H1 (cell line): ENCODE data around the gene SRGAP3. TPM values are rescaled to one million over a fixed set of nuclear protein-coding genes. Genes with fewer than 3 reads are reported as not detected.

Experiments used
- CTCF ChIA-PET: fragments of 300-600 bp; sonication (Branson Sonifier 250); formaldehyde crosslinking; loops from one replicate; lab custom pipeline; 2021; ENCODE audit not compliant: partially characterized antibody; lab: Charles Lee
- POLR2A ChIA-PET: fragments of 300-600 bp; sonication (Branson Sonifier 250); formaldehyde crosslinking; loops from one replicate; lab custom pipeline; 2021; ENCODE audit warnings: inconsistent platforms; ENCODE audit not compliant: partially characterized antibody; lab: Charles Lee
- DNase-seq, 2 experiments: peaks; one replicate each; pipeline versions ENCODE4 v3.0.0 to v3.0.0-alpha.2; 2010 to 2022; ENCODE audit warnings: low spot score in 2 of 2, low read depth in 1 of 2, mixed read lengths in 1 of 2
- FAIRE-seq: peaks from 2 replicates; lab custom pipeline; 2011; peaks lifted over from hg19 to GRCh38; lab: Jason Lieb, UNC
- H2AFZ ChIP-seq: 2 replicates; pipeline ENCODE4 v1.8.1; 2012; ENCODE audit warnings: low read length, inconsistent platforms
- H2AK5ac ChIP-seq: 2 replicates; pipeline ENCODE4 v1.6.1; 2013; ENCODE audit warnings: low read depth, low read length
- H2BK120ac ChIP-seq: replicated peaks from 2 replicates; pipeline ENCODE3; 2013; ENCODE audit warnings: low read depth, low read length, inconsistent platforms
- H2BK12ac ChIP-seq: 2 replicates; pipeline ENCODE4 v1.6.1; 2013; ENCODE audit warnings: low read depth, low read length
- H2BK15ac ChIP-seq: 2 replicates; pipeline ENCODE4 v1.6.1; 2013; ENCODE audit warnings: low read length
- H2BK20ac ChIP-seq: 2 replicates; pipeline ENCODE4 v1.6.1; 2013; ENCODE audit warnings: low read length
- H2BK5ac ChIP-seq: 2 replicates; pipeline ENCODE4 v1.6.1; 2013; ENCODE audit warnings: low read depth, low read length
- H3K14ac ChIP-seq: 2 replicates; pipeline ENCODE4 v1.6.1; 2013; ENCODE audit warnings: inconsistent platforms; ENCODE audit not compliant: insufficient read length
- H3K18ac ChIP-seq: 2 replicates; pipeline ENCODE4 v1.6.1; 2013; ENCODE audit warnings: low read length; ENCODE audit errors: extremely low read depth
- H3K23ac ChIP-seq: 2 replicates; pipeline ENCODE4 v1.6.1; 2013; ENCODE audit warnings: inconsistent platforms; ENCODE audit not compliant: insufficient read length
- H3K23me2 ChIP-seq: 2 replicates; pipeline ENCODE4 v1.6.1; 2013; ENCODE audit warnings: low read depth, low read length
- H3K27ac ChIP-seq: 2 replicates; pipeline ENCODE4 v1.6.1; 2011; ENCODE audit warnings: low read depth, low read length, inconsistent platforms
- H3K27me3 ChIP-seq, 4 experiments: replicated peaks in 1 of 4; 1 replicate in 1 of 4; 2 replicates in 3 of 4; pipeline versions ENCODE4 v1.6.1 to v1.8.1; 2011 to 2013; ENCODE audit warnings: low read length in 3 of 4, mild to moderate bottlenecking in 3 of 4, inconsistent platforms in 2 of 4, mixed read lengths in 2 of 4, moderate library complexity in 1 of 4; ENCODE audit not compliant: control insufficient read depth in 3 of 4, insufficient read depth in 3 of 4; ENCODE audit errors: extremely low read depth in 1 of 4
- H3K36me3 ChIP-seq, 4 experiments: 2 replicates each; pipeline versions ENCODE4 v1.6.1 to v1.8.1; 2011 to 2013; ENCODE audit warnings: mild to moderate bottlenecking in 4 of 4, low read length in 3 of 4, moderate library complexity in 2 of 4, control low read depth in 1 of 4, inconsistent platforms in 1 of 4; ENCODE audit not compliant: insufficient read depth in 4 of 4, control insufficient read depth in 2 of 4
- H3K4ac ChIP-seq: replicated peaks from 2 replicates; pipeline ENCODE3; 2013; ENCODE audit warnings: low read length, low read depth, mixed read lengths, inconsistent platforms; ENCODE audit not compliant: insufficient read length
- H3K4me1 ChIP-seq, 4 experiments: replicated peaks in 1 of 4; 1 replicate in 1 of 4; 2 replicates in 3 of 4; pipeline versions ENCODE4 v1.6.1 to v1.8.1; 2011 to 2013; ENCODE audit warnings: low read length in 3 of 4, inconsistent platforms in 2 of 4, mixed read lengths in 1 of 4; ENCODE audit not compliant: insufficient read depth in 4 of 4, control insufficient read depth in 3 of 4
- H3K4me2 ChIP-seq, 2 experiments: 2 replicates each; pipeline versions ENCODE4 v1.6.1 to v1.8.1; 2011 to 2013; ENCODE audit warnings: low read depth in 2 of 2, low read length in 2 of 2, control low read depth in 1 of 2, inconsistent platforms in 1 of 2, mild to moderate bottlenecking in 1 of 2; ENCODE audit not compliant: insufficient read depth in 1 of 2
- H3K4me3 ChIP-seq, 4 experiments: fragments of 200-600, 300-600 bp in 1 of 4; sonication (generic), shearing (Covaris generic), sonication (Bioruptor Twin) in 1 of 4; 2 replicates each; pipeline versions ENCODE4 v1.5.1 to v1.8.1; 2011 to 2016; ENCODE audit warnings: low read length in 4 of 4, low read depth in 3 of 4, control low read depth in 2 of 4, inconsistent platforms in 2 of 4, mild to moderate bottlenecking in 2 of 4, mixed read lengths in 1 of 4, moderate library complexity in 1 of 4; ENCODE audit not compliant: insufficient read depth in 2 of 4; ENCODE audit errors: extremely low read depth in 1 of 4
- H3K56ac ChIP-seq: replicated peaks from 2 replicates; pipeline ENCODE3; 2013; ENCODE audit warnings: low read depth, mild to moderate bottlenecking, mixed read lengths, low read length, inconsistent platforms; ENCODE audit not compliant: insufficient read length
- H3K79me1 ChIP-seq: 2 replicates; pipeline ENCODE4 v1.6.1; 2013; ENCODE audit warnings: low read depth, low read length, control low read depth
- H3K79me2 ChIP-seq, 2 experiments: 2 replicates each; pipeline versions ENCODE4 v1.6.1 to v1.8.1; 2012 to 2013; ENCODE audit warnings: low read length in 2 of 2, mild to moderate bottlenecking in 2 of 2, inconsistent platforms in 1 of 2; ENCODE audit not compliant: insufficient read depth in 2 of 2, control insufficient read depth in 1 of 2
- H3K9ac ChIP-seq, 4 experiments: replicated peaks in 1 of 4; 1 replicate in 1 of 4; 2 replicates in 3 of 4; pipeline versions ENCODE4 v1.6.1 to v1.8.1; 2011 to 2013; ENCODE audit warnings: low read depth in 3 of 4, low read length in 3 of 4, control low read depth in 2 of 4, mild to moderate bottlenecking in 2 of 4, moderate library complexity in 2 of 4, inconsistent platforms in 1 of 4; ENCODE audit errors: extremely low read depth in 1 of 4
- H3K9me3 ChIP-seq, 2 experiments: 2 replicates each; pipeline versions ENCODE4 v1.6.1 to v1.8.1; 2012 to 2013; ENCODE audit warnings: mild to moderate bottlenecking in 2 of 2, moderate library complexity in 2 of 2, control low read depth in 1 of 2, inconsistent platforms in 1 of 2, low read depth in 1 of 2, low read length in 1 of 2, mixed read lengths in 1 of 2; ENCODE audit not compliant: insufficient read depth in 2 of 2
- H4K20me1 ChIP-seq, 2 experiments: replicated peaks in 1 of 2; 2 replicates each; pipeline versions ENCODE3 to v1.8.1; 2011 to 2013; ENCODE audit warnings: inconsistent platforms in 2 of 2, low read length in 2 of 2, mild to moderate bottlenecking in 1 of 2; ENCODE audit not compliant: insufficient read depth in 2 of 2, control insufficient read depth in 1 of 2
- H4K5ac ChIP-seq: 2 replicates; pipeline ENCODE4 v1.6.1; 2013; ENCODE audit warnings: low read length, low read depth, mixed read lengths, inconsistent platforms; ENCODE audit not compliant: insufficient read length
- H4K8ac ChIP-seq: 2 replicates; pipeline ENCODE4 v1.8.0; 2013; ENCODE audit warnings: mild to moderate bottlenecking, moderate library complexity, low read length, inconsistent platforms; ENCODE audit not compliant: insufficient read depth; ENCODE audit errors: extremely low read depth
- H4K91ac ChIP-seq: replicated peaks from 2 replicates; pipeline ENCODE3; 2013; ENCODE audit warnings: low read length, mixed read lengths, inconsistent platforms; ENCODE audit not compliant: insufficient read length
- BRCA1 ChIP-seq: IDR thresholded peaks from 2 replicates; pipeline ENCODE4 v1.6.1; 2012; ENCODE audit warnings: low read depth, low read length, improper control_type of control experiment
- CHD1 ChIP-seq: IDR thresholded peaks from 2 replicates; pipeline ENCODE4 v1.6.1; 2012; ENCODE audit warnings: low read depth, low read length, improper control_type of control experiment
- KDM1A ChIP-seq: fragments of 200-600, 300-600 bp; sonication (generic); IDR thresholded peaks from 2 replicates; pipeline ENCODE4 v1.7.1; 2016; ENCODE audit warnings: mild to moderate bottlenecking, low read length, borderline replicate concordance
- PHF8 ChIP-seq: fragments of 200-600 bp; sonication (generic); conservative IDR thresholded peaks from 2 replicates; pipeline ENCODE4 v1.7.1; 2012; ENCODE audit warnings: low read depth, mild to moderate bottlenecking, inconsistent platforms, low read length, moderate library complexity
- SRF ChIP-seq: IDR thresholded peaks from 2 replicates; pipeline ENCODE4 v1.6.1; 2011; ENCODE audit warnings: mild to moderate bottlenecking, low read depth, low read length, moderate library complexity
- WGBS, 2 experiments: shearing (Covaris generic) in 1 of 2; methylation state at CpG; one replicate each; pipeline versions ENCODE4 v1.1.6 to v1.1.7; 2013 to 2015; ENCODE audit warnings: low lambda C conversion rate in 2 of 2, mixed read lengths in 2 of 2, inconsistent platforms in 1 of 2, low coverage in 1 of 2, missing lambda C conversion rate in 1 of 2; ENCODE audit not compliant: insufficient replicate concordance in 2 of 2, insufficient coverage in 1 of 2, insufficient read length in 1 of 2; ENCODE audit errors: extremely low coverage in 1 of 2, missing lambda C conversion rate in 1 of 2; 5-methylcytosine and 5-hydroxymethylcytosine counted together
- polyA plus RNA-seq, 7 experiments: library from polyadenylated mRNA; depleted of rRNA in 3 of 7; stranded (reverse) in 5 of 7; unstranded in 2 of 7; fragments of >200 nt in 5 of 7; fragments of 200-250 nt in 2 of 7; gene quantifications; 1 replicate in 5 of 7; 2 replicates in 1 of 7; 4 replicates in 1 of 7; pipeline versions ENCODE4 v1.2.1 to v1.2.3, GENCODE V29; 2011 to 2013; ENCODE audit warnings: missing spikeins in 2 of 7, mixed read lengths in 2 of 7
- total RNA-seq: library from RNA; stranded (reverse); fragmentation: NEBNext Ultra II Directional; extraction: Animal tissue kit (Norgen Biotek cat#: 25700); gene quantifications from 2 replicates; pipeline ENCODE4 v1.2.1, GENCODE V29; 2021

SRGAP3 gene
- total and polyA plus RNA-seq, 2 of the 8 experiments (the other 6 are each of a cell fraction or from before 2014, with no cell fraction given) = 5.8 to 11.4 TPM

- no peak overlapping the region for H3K14ac ChIP-seq
- no peak overlapping the region for H2AK5ac ChIP-seq
- no peaks in the 10 kb centered on the region for H3K79me2 ChIP-seq
- peaks cover 0 to 4% of the 10 kb centered on the region in 2 experiments; a peak in 1 of 4 replicates for H3K9me3 ChIP-seq
- H2AFZ ChIP-seq = peak overlapping the region; percentile 56; the same call in 1 of the 2 replicates
- H3K23ac ChIP-seq = no peak overlapping the region
- peak overlapping the region; percentile 62; the same call in 1 of the 2 replicates for H2BK15ac ChIP-seq
- peak overlapping the region; percentile 54; the same call in 1 of the 2 replicates for H3K18ac ChIP-seq
- POLR2A ChIA-PET = interaction anchor here (1.2 kb wide), 1 partner anchor 33 kb away, joined by 3 read pairs; no protein-coding TSS in a partner anchor
- H4K8ac ChIP-seq = peak overlapping the region; percentile 82; the same call in 1 of the 2 replicates
- no peak overlapping the region for H2BK120ac ChIP-seq
- H3K56ac ChIP-seq = no peak overlapping the region
- no peak overlapping the region for H3K4ac ChIP-seq
- H3K4me2 ChIP-seq = peak overlapping the region; percentile 69 to 85
- H3K36me3 ChIP-seq = no peaks in the 10 kb centered on the region
- H3K23me2 ChIP-seq = no peaks in the 10 kb centered on the region; the same call in 1 of the 2 replicates
- H3K27ac ChIP-seq = no peak overlapping the region
- DNase-seq = no peak
- H4K91ac ChIP-seq = peak overlapping the region; percentile 8
- peaks cover 0 to 2% of the 10 kb centered on the region in 2 experiments for H4K20me1 ChIP-seq
- H3K79me1 ChIP-seq = no peaks in the 10 kb centered on the region
- 84% methylated on average over 12 of the region's 12 CpGs; no CpG with 5 or more reads in 1 of the 2 experiments for WGBS, 2 experiments
- peaks cover 0 to 13% (median 8%) of the 10 kb centered on the region in 4 experiments; a peak in 6 of 7 replicates for H3K27me3 ChIP-seq
- peak overlapping the region; percentile 15; the same call in 1 of the 2 replicates for H2BK20ac ChIP-seq
- no peak overlapping the region for H2BK12ac ChIP-seq
- H3K9ac ChIP-seq = no peak overlapping the region; a peak in 1 of 7 replicates
- FAIRE-seq = no peak
- TF ChIP-seq CHD1 (no peak), KDM1A (peak; percentile 94), BRCA1 (no peak), PHF8 (no peak), SRF (no peak)
- peak overlapping the region in 1 of 4 experiments; percentile 50; a peak in 1 of 8 replicates for H3K4me3 ChIP-seq
- H4K5ac ChIP-seq = peak overlapping the region; percentile 3
- H3K4me1 ChIP-seq = peaks cover 4 to 10% (median 7%) of the 10 kb centered on the region in 4 experiments
- no peak overlapping the region for H2BK5ac ChIP-seq
- CTCF ChIA-PET = interaction anchor here (0.7 to 2.6 kb wide), 10 partner anchors 9 to 166 kb away, joined by 3 to 9 read pairs (median 4); no protein-coding TSS in a partner anchor
These were observed 112.5 kb downstream of the SRGAP3 start for GRCh38 chr3:9136746-9137465.
